IMR-90 (cell line): ENCODE data around the gene SCN8A. TPM values are rescaled to one million over a fixed set of nuclear protein-coding genes. Genes with fewer than 3 reads are reported as not detected.

Source experiments
- ATAC-seq: fragments of 200-7000 bp; cut with Tn5 transposase; 2 replicates; pipeline ENCODE4 v1.9.1; 2020; ENCODE audit warnings: low read depth, mild to moderate bottlenecking, moderate library complexity
- BruUV-seq: library from RNA; stranded (reverse); fragments of 400-500 nt; replicated peaks from 2 replicates; lab custom pipeline; 2021; lab: Mats Ljungman, UMichigan
- CTCF ChIA-PET: fragments of 300-600 bp; formaldehyde crosslinking; extraction: SDS; loops from one replicate; lab custom pipeline; 2021; ENCODE audit warnings: antibody characterized with exemption; lab: Yijun Ruan, JAX
- POLR2A ChIA-PET: fragments of 300-600 bp; sonication (Branson Sonifier 250); formaldehyde crosslinking; loops from one replicate; lab custom pipeline; 2022; ENCODE audit warnings: antibody characterized with exemption; ENCODE audit not compliant: unreplicated experiment; lab: Charles Lee
- DNase-seq: peaks from one replicate; pipeline ENCODE4 v3.0.0; 2013
- H2AFZ ChIP-seq: replicated peaks from 2 replicates; pipeline ENCODE3; 2013; ENCODE audit warnings: low read length, mild to moderate bottlenecking; ENCODE audit not compliant: poor library complexity
- H2AK5ac ChIP-seq: 2 replicates; pipeline ENCODE4 v1.6.1; 2013; ENCODE audit warnings: low read depth, low read length, inconsistent platforms
- H2AK9ac ChIP-seq: replicated peaks from 2 replicates; pipeline ENCODE3; 2013; ENCODE audit warnings: mild to moderate bottlenecking, low read depth, low read length, moderate library complexity; ENCODE audit not compliant: poor library complexity
- H2BK120ac ChIP-seq: 2 replicates; pipeline ENCODE4 v1.6.1; 2013; ENCODE audit warnings: low read depth, low read length, inconsistent platforms
- H2BK15ac ChIP-seq: 3 replicates; pipeline ENCODE4 v1.6.1; 2013; ENCODE audit warnings: low read depth, low read length, inconsistent platforms
- H2BK20ac ChIP-seq: 2 replicates; pipeline ENCODE4 v1.6.1; 2013; ENCODE audit warnings: low read depth, mild to moderate bottlenecking, inconsistent platforms, low read length, moderate library complexity
- H2BK5ac ChIP-seq: 2 replicates; pipeline ENCODE4 v1.6.1; 2013; ENCODE audit warnings: mild to moderate bottlenecking, low read depth, low read length, inconsistent platforms; ENCODE audit not compliant: poor library complexity, severe bottlenecking
- H3K14ac ChIP-seq: replicated peaks from 2 replicates; pipeline ENCODE4 v1.6.1; 2013; ENCODE audit warnings: low read depth, low read length, inconsistent platforms
- H3K18ac ChIP-seq: 2 replicates; pipeline ENCODE4 v1.6.1; 2013; ENCODE audit warnings: low read depth, low read length, control low read depth
- H3K23ac ChIP-seq: 2 replicates; pipeline ENCODE4 v1.6.1; 2013; ENCODE audit warnings: low read depth, low read length, inconsistent platforms
- H3K27ac ChIP-seq: 2 replicates; pipeline ENCODE4 v1.5.1; 2013; ENCODE audit warnings: mild to moderate bottlenecking, control low read depth, low read length; ENCODE audit not compliant: insufficient read depth
- H3K27me3 ChIP-seq: 2 replicates; pipeline ENCODE4 v1.6.1; 2013; ENCODE audit warnings: low read length; ENCODE audit not compliant: control insufficient read depth, insufficient read depth
- H3K36me3 ChIP-seq: 2 replicates; pipeline ENCODE4 v1.6.1; 2013; ENCODE audit warnings: low read length, mixed read lengths; ENCODE audit not compliant: control insufficient read depth, insufficient read depth
- H3K4ac ChIP-seq: 2 replicates; pipeline ENCODE4 v1.6.1; 2013; ENCODE audit warnings: low read depth, low read length, inconsistent platforms
- H3K4me1 ChIP-seq: 2 replicates; pipeline ENCODE4 v1.6.1; 2013; ENCODE audit warnings: low read length, mixed read lengths; ENCODE audit not compliant: control insufficient read depth, insufficient read depth
- H3K4me2 ChIP-seq: 2 replicates; pipeline ENCODE4 v1.6.1; 2013; ENCODE audit warnings: low read depth, mild to moderate bottlenecking, control low read depth, low read length, moderate library complexity
- H3K4me3 ChIP-seq: 2 replicates; pipeline ENCODE4 v1.5.1; 2013; ENCODE audit warnings: low read depth, mild to moderate bottlenecking, control low read depth, low read length, moderate library complexity; ENCODE audit not compliant: insufficient read depth
- H3K56ac ChIP-seq: 2 replicates; pipeline ENCODE4 v1.6.1; 2013; ENCODE audit warnings: low read length, inconsistent platforms; ENCODE audit not compliant: insufficient read depth; ENCODE audit errors: extremely low read depth
- H3K79me1 ChIP-seq, 2 experiments: 2 replicates each; pipeline ENCODE4 v1.6.1; 2013; ENCODE audit warnings: low read length in 2 of 2, inconsistent platforms in 1 of 2, low read depth in 1 of 2
- H3K9ac ChIP-seq: 2 replicates; pipeline ENCODE4 v1.6.1; 2013; ENCODE audit warnings: low read depth, low read length, control low read depth
- H3K9me1 ChIP-seq: 2 replicates; pipeline ENCODE4 v1.6.1; 2013; ENCODE audit warnings: low read length, inconsistent platforms; ENCODE audit not compliant: insufficient read depth
- H3K9me3 ChIP-seq: 2 replicates; pipeline ENCODE4 v1.6.1; 2013; ENCODE audit warnings: low read length; ENCODE audit not compliant: control insufficient read depth, insufficient read depth
- H4K20me1 ChIP-seq: 2 replicates; pipeline ENCODE4 v1.6.1; 2013; ENCODE audit warnings: low read length, inconsistent platforms; ENCODE audit not compliant: insufficient read depth
- H4K5ac ChIP-seq: 2 replicates; pipeline ENCODE4 v1.6.1; 2013; ENCODE audit warnings: mild to moderate bottlenecking, low read depth, low read length, control low read depth
- H4K8ac ChIP-seq, 2 experiments: 2 replicates each; pipeline ENCODE4 v1.6.1; 2013; ENCODE audit warnings: low read depth in 2 of 2, low read length in 2 of 2, control low read depth in 1 of 2, inconsistent platforms in 1 of 2
- H4K91ac ChIP-seq: 2 replicates; pipeline ENCODE4 v1.6.1; 2013; ENCODE audit warnings: low read depth, low read length, inconsistent platforms; ENCODE audit not compliant: insufficient read depth
- NFE2L2 ChIP-seq: fragments of 150-350 bp; IDR thresholded peaks from 2 replicates; pipeline ENCODE4 v1.6.1; 2016; ENCODE audit warnings: low read depth, mild to moderate bottlenecking, low read length
- WGBS, 2 experiments: methylation state at CpG; one replicate each; pipeline versions ENCODE4 v1.1.5 to v1.1.7; 2013; ENCODE audit warnings: missing lambda C conversion rate in 2 of 2; ENCODE audit not compliant: insufficient read length in 1 of 2; ENCODE audit errors: extremely low coverage in 2 of 2; 5-methylcytosine and 5-hydroxymethylcytosine counted together
- dilution Hi-C: fragments of 300-500 bp; cut with HindIII; formaldehyde crosslinking; loops from one replicate; pipeline ENCODE4 v1.14.3; 2018; ENCODE audit warnings: low sequenced_read_pairs; ENCODE audit not compliant: unreplicated experiment
- in situ Hi-C: fragments of 300-500 bp; cut with MboI; formaldehyde crosslinking; loops from 3 replicates; pipeline ENCODE4 v1.14.3; 2019; ENCODE audit warnings: low sequenced_read_pairs, inconsistent platforms, mixed read lengths
- intact Hi-C: fragments of 100-400 bp; cut with micrococcal nuclease; formaldehyde crosslinking; loops from 2 replicates; pipeline ENCODE4 v1.10.0; 2022
- polyA plus RNA-seq, 3 experiments: library from polyadenylated mRNA; depleted of rRNA; stranded (reverse); fragments of >200 nt; gene quantifications; 2 replicates each; pipeline ENCODE4 v1.2.3, GENCODE V29; 2012; ENCODE audit warnings: low replicate concordance in 1 of 3
- total RNA-seq: library from RNA; depleted of rRNA; stranded (reverse); fragments of >200 nt; gene quantifications from 2 replicates; pipeline ENCODE4 v1.2.3, GENCODE V29; 2012

SCN8A gene
- total and polyA plus RNA-seq, 2 of the 4 experiments (the other 2 are of a cell fraction), result 6.9 to 19.7 TPM

DNA sequence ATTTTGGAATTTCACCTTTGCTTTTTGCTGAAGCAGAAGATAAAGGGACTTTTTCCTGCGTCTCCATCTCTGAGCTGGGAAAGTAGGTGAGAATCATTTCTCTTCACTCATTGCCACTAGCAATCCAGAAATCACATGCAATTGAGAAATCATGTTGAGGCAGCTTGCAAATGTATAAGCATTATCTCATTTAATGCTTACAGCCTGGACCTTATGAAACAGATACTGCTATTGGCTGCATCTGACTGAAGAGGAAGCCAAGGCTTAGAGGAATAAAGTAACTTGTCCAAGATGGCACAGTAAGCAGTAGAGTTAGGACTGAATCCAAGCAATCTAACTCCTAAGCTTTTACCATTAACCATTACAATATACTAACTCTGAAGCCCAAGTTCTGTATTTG lies 135.1 kb downstream of the SCN8A start:
- Histone ChIP-seq H3K9me1 (peaks cover 3% of the 10 kb centered on the region), H4K8ac (no peak overlapping the region), H2AK9ac (no peak overlapping the region), H3K9me3 (no peaks in the 10 kb centered on the region), H3K27me3 (no peaks in the 10 kb centered on the region), H2BK20ac (no peak overlapping the region), H3K4me3 (no peak overlapping the region), H3K56ac (no peak overlapping the region), H3K23ac (no peak overlapping the region), H3K14ac (no peak overlapping the region), H4K5ac (no peak overlapping the region), H4K91ac (no peak overlapping the region), H2BK120ac (no peak overlapping the region), H2AK5ac (no peak overlapping the region), H3K27ac (no peak overlapping the region), H3K4ac (no peak overlapping the region), H2BK15ac (no peak overlapping the region), H4K20me1 (no peaks in the 10 kb centered on the region), H2AFZ (no peak overlapping the region), H3K4me1 (peaks cover 2% of the 10 kb centered on the region; the same call in 1 of the 2 replicates), H3K4me2 (no peak overlapping the region), H3K36me3 (peaks cover 2% of the 10 kb centered on the region; the same call in 1 of the 2 replicates), H3K18ac (no peak overlapping the region), H3K9ac (no peak overlapping the region), H2BK5ac (no peak overlapping the region), H3K79me1 (peaks cover 0 to 2% of the 10 kb centered on the region in 2 experiments; a peak in 1 of 4 replicates)
- TF ChIP-seq NFE2L2, result no peak
- no peak for ATAC-seq
- ChIA-PET POLR2A (no interaction called here), CTCF (no interaction called here)
- in situ Hi-C loops, result no loop called here
- dilution Hi-C loops, result no loop called here
- no CpG with 5 or more reads among the region's 1 CpG for WGBS, 2 experiments
- intact Hi-C loops, result no loop called here
- no TSS peak for BruUV-seq
- DNase-seq, result no peak
